Ishikawa (cell line): Measurements from ENCODE around the gene RNU1-1.

Source experiments
- CEBPB ChIP-seq: IDR thresholded peaks from 2 replicates; pipeline ENCODE4 v1.6.1; 2012
- CREB1 ChIP-seq: IDR thresholded peaks from 2 replicates; pipeline ENCODE4 v1.6.1; 2012; ENCODE audit warnings: low read depth
- EGR1 ChIP-seq: IDR thresholded peaks from 2 replicates; pipeline ENCODE4 v1.6.1; 2012
- EP300 ChIP-seq: IDR thresholded peaks from 2 replicates; pipeline ENCODE4 v1.6.1; 2012; ENCODE audit warnings: borderline replicate concordance
- FOXM1 ChIP-seq: IDR thresholded peaks from 2 replicates; pipeline ENCODE4 v1.6.1; 2012; ENCODE audit warnings: low read depth, borderline replicate concordance
- MAX ChIP-seq: IDR thresholded peaks from 2 replicates; pipeline ENCODE4 v1.6.1; 2012
- NFIC ChIP-seq: IDR thresholded peaks from 2 replicates; pipeline ENCODE4 v1.6.1; 2012
- RAD21 ChIP-seq: IDR thresholded peaks from 2 replicates; pipeline ENCODE4 v1.6.1; 2012; ENCODE audit warnings: low read depth
- REST ChIP-seq: IDR thresholded peaks from 2 replicates; pipeline ENCODE4 v1.6.1; 2012; ENCODE audit warnings: low read depth, mild to moderate bottlenecking
- TAF1 ChIP-seq: IDR thresholded peaks from 2 replicates; pipeline ENCODE4 v1.6.1; 2012; ENCODE audit warnings: low read depth, mild to moderate bottlenecking
- TEAD4 ChIP-seq: IDR thresholded peaks from 2 replicates; pipeline ENCODE4 v1.6.1; 2012
- TF ChIP-seq, protein P1 (sequence below): IDR thresholded peaks from 2 replicates; pipeline ENCODE4 v1.6.1; 2012

GRCh38 chr1:16474166-16474800 lies 39.8 kb downstream of the RNU1-1 start:
- TF ChIP-seq, protein P1, sequence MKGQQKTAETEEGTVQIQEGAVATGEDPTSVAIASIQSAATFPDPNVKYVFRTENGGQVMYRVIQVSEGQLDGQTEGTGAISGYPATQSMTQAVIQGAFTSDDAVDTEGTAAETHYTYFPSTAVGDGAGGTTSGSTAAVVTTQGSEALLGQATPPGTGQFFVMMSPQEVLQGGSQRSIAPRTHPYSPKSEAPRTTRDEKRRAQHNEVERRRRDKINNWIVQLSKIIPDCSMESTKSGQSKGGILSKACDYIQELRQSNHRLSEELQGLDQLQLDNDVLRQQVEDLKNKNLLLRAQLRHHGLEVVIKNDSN: no peak
- TF ChIP-seq TEAD4 (no peak), EP300 (no peak), CREB1 (no peak), CEBPB (no peak), REST (no peak), TAF1 (no peak), MAX (no peak), FOXM1 (no peak), EGR1 (no peak), NFIC (no peak), RAD21 (no peak)
